Endothelial cell of umbilical vein (primary cell): ENCODE results near the gene ADGRG3. TPM values are rescaled to one million over a fixed set of nuclear protein-coding genes. Genes with fewer than 3 reads are reported as not detected.

Source experiments
- BruUV-seq: library from RNA; stranded (reverse); fragments of 400-500 nt; replicated peaks from 2 replicates; lab custom pipeline; 2021; lab: Mats Ljungman, UMichigan
- CTCF ChIA-PET: fragments of 300-600, 350-600 bp; sonication (Branson Sonifier 250); formaldehyde crosslinking; loops from one replicate; lab custom pipeline; 2021; ENCODE audit warnings: antibody characterized with exemption, inconsistent platforms; lab: Charles Lee
- POLR2A ChIA-PET: fragments of 300-600, 350-600 bp; sonication (Branson Sonifier 250); formaldehyde crosslinking; loops from one replicate; lab custom pipeline; 2021; ENCODE audit warnings: antibody characterized with exemption, inconsistent platforms; lab: Charles Lee
- DNase-seq: peaks from one replicate; pipeline ENCODE4 v3.0.0-alpha.2; 2011; ENCODE audit warnings: low read depth, low spot score
- FAIRE-seq: peaks from 2 replicates; lab custom pipeline; 2011; peaks lifted over from hg19 to GRCh38; lab: Jason Lieb, UNC
- H2AFZ ChIP-seq: 2 replicates; pipeline ENCODE4 v1.6.0; 2012; ENCODE audit warnings: low read depth, low read length, control low read depth, inconsistent platforms
- H3K27ac ChIP-seq: 2 replicates; pipeline ENCODE4 v1.5.1; 2011; ENCODE audit warnings: low read depth, mild to moderate bottlenecking, control low read depth, low read length, moderate library complexity; ENCODE audit not compliant: insufficient read depth
- H3K27me3 ChIP-seq, 2 experiments: 2 replicates each; pipeline versions ENCODE4 v1.6.0 to v1.6.1; 2011; ENCODE audit warnings: low read length in 2 of 2, mixed read lengths in 1 of 2; ENCODE audit not compliant: control insufficient read depth in 2 of 2, insufficient read depth in 2 of 2
- H3K36me3 ChIP-seq, 2 experiments: 2 replicates in 1 of 2; 3 replicates in 1 of 2; pipeline ENCODE4 v1.5.1; 2011; ENCODE audit warnings: low read length in 2 of 2, mild to moderate bottlenecking in 1 of 2, moderate library complexity in 1 of 2; ENCODE audit not compliant: control insufficient read depth in 2 of 2, insufficient read depth in 2 of 2; ENCODE audit errors: extremely low read depth in 1 of 2
- H3K4me1 ChIP-seq: 3 replicates; pipeline ENCODE4 v1.5.1; 2011; ENCODE audit warnings: mild to moderate bottlenecking, low read length; ENCODE audit not compliant: control insufficient read depth, insufficient read depth; ENCODE audit errors: extremely low read depth
- H3K4me2 ChIP-seq: 2 replicates; pipeline ENCODE4 v1.6.1; 2011; ENCODE audit warnings: low read length, control low read depth, mixed read lengths; ENCODE audit not compliant: insufficient read depth
- H3K4me3 ChIP-seq, 3 experiments: fragments of 200-600 bp in 1 of 3; sonication (generic), shearing (Covaris generic) in 1 of 3; replicated peaks in 1 of 3; 2 replicates each; pipeline ENCODE4 v1.5.1; 2011 to 2016; ENCODE audit warnings: control low read depth in 3 of 3, low read length in 3 of 3, mild to moderate bottlenecking in 2 of 3, inconsistent platforms in 1 of 3, low read depth in 1 of 3, moderate library complexity in 1 of 3; ENCODE audit not compliant: insufficient read depth in 1 of 3
- H3K79me2 ChIP-seq: 2 replicates; pipeline ENCODE4 v1.6.0; 2012; ENCODE audit warnings: low read length, inconsistent platforms; ENCODE audit not compliant: control insufficient read depth, insufficient read depth
- H3K9ac ChIP-seq: replicated peaks from 2 replicates; pipeline ENCODE3; 2011; ENCODE audit warnings: low read length, control low read depth; ENCODE audit not compliant: insufficient read depth; ENCODE audit errors: extremely low read depth
- H3K9me1 ChIP-seq: replicated peaks from 3 replicates; pipeline ENCODE4 v1.6.0; 2011; ENCODE audit warnings: mild to moderate bottlenecking, low read length; ENCODE audit not compliant: control insufficient read depth, insufficient read depth; ENCODE audit errors: extremely low read depth
- H3K9me3 ChIP-seq: replicated peaks from 2 replicates; pipeline ENCODE4 v1.5.1; 2012; ENCODE audit warnings: low read length, inconsistent platforms; ENCODE audit not compliant: control insufficient read depth, insufficient read depth
- H4K20me1 ChIP-seq: replicated peaks from 2 replicates; pipeline ENCODE3; 2011; ENCODE audit warnings: mild to moderate bottlenecking, low read length; ENCODE audit not compliant: control insufficient read depth, insufficient read depth; ENCODE audit errors: extremely low read depth
- CTCF ChIP-seq, 2 donors: IDR thresholded peaks; 1 replicate in 1 of 2; 2 replicates in 1 of 2; pipeline ENCODE4 v1.5.1; 2011; ENCODE audit warnings: low read length in 2 of 2, mild to moderate bottlenecking in 2 of 2, moderate library complexity in 2 of 2, control low read depth in 1 of 2, inconsistent platforms in 1 of 2, low read depth in 1 of 2; ENCODE audit not compliant: insufficient read depth in 1 of 2; ENCODE audit errors: extremely low read depth in 1 of 2
- EZH2 ChIP-seq: IDR thresholded peaks from 2 replicates; pipeline ENCODE4 v1.6.1; 2012; ENCODE audit warnings: borderline replicate concordance, low read depth, mild to moderate bottlenecking, moderate library complexity, low read length, inconsistent platforms; ENCODE audit not compliant: severe bottlenecking
- FOS ChIP-seq: IDR thresholded peaks from 2 replicates; pipeline ENCODE4 v1.6.1; 2011; ENCODE audit warnings: mild to moderate bottlenecking, low read length, moderate library complexity, borderline replicate concordance; ENCODE audit not compliant: insufficient read depth
- GATA2 ChIP-seq: IDR thresholded peaks from 2 replicates; pipeline ENCODE4 v1.7.0; 2011; ENCODE audit warnings: low read depth, mild to moderate bottlenecking, moderate library complexity, mixed read lengths, low read length; ENCODE audit not compliant: insufficient read length, insufficient read depth
- JUN ChIP-seq: IDR thresholded peaks from 2 replicates; pipeline ENCODE4 v1.6.1; 2011; ENCODE audit warnings: borderline replicate concordance, low read depth; ENCODE audit not compliant: insufficient read length, insufficient read depth
- MAX ChIP-seq: IDR thresholded peaks from 2 replicates; pipeline ENCODE4 v1.6.1; 2011; ENCODE audit not compliant: insufficient read depth, insufficient read length
- MYC ChIP-seq: IDR thresholded peaks from one replicate; pipeline ENCODE4 v1.6.1; 2011; ENCODE audit warnings: mild to moderate bottlenecking, low read depth, low read length
- POLR2A ChIP-seq: IDR thresholded peaks from 2 replicates; pipeline ENCODE4 v1.6.1; 2012; ENCODE audit warnings: low read depth, mild to moderate bottlenecking, control low read depth, low read length
- POLR2AphosphoS5 ChIP-seq: IDR thresholded peaks from 2 replicates; pipeline ENCODE4 v1.6.1; 2012; ENCODE audit warnings: low read depth, mild to moderate bottlenecking, control low read depth, low read length, moderate library complexity; ENCODE audit not compliant: insufficient read depth
- dilution Hi-C: fragments of 300-500 bp; cut with MboI; formaldehyde crosslinking; loops from one replicate; pipeline ENCODE4 v1.15.0; 2019; ENCODE audit warnings: low sequenced_read_pairs; ENCODE audit not compliant: extremely low pct_ligation_motif_present
- intact Hi-C: fragments of 100-400 bp; cut with micrococcal nuclease; formaldehyde crosslinking; loops from one replicate; pipeline ENCODE4 v1.10.0; 2022
- polyA plus RNA-seq, 4 experiments: library from polyadenylated mRNA; depleted of rRNA in 3 of 4; stranded (reverse) in 3 of 4; unstranded in 1 of 4; fragments of >200 nt; gene quantifications; 2 replicates each; pipeline versions ENCODE4 v1.2.1 to v1.2.3, GENCODE V29; 2011 to 2012; ENCODE audit warnings: missing spikeins in 1 of 4
- total RNA-seq: library from RNA; stranded (reverse); gene quantifications from 2 replicates; pipeline ENCODE4 v1.2.3, GENCODE V29; 2021

The ADGRG3 gene
- total and polyA plus RNA-seq, 2 donors (not counting 3 experiments of a cell fraction or from before 2014, with no cell fraction given) = not detected

GRCh38 chr16:57672416-57672815 lies 4.3 kb downstream of the ADGRG3 start:
- TF ChIP-seq CTCF (IDR thresholded peaks at IDR 0.05; ENCODE audit: extremely low read depth in 1 of 2, insufficient read depth in 1 of 2, low read depth in 1 of 2, low read length in 2 of 2) (no peak), MYC (no peak), EZH2 (no peak), JUN (no peak), GATA2 (no peak), POLR2AphosphoS5 (no peak), POLR2A (no peak), FOS (no peak), MAX (no peak)
- H2AFZ ChIP-seq = no peak overlapping the region
- H3K4me1 ChIP-seq = no peaks in the 10 kb centered on the region
- dilution Hi-C loops = no loop called here
- H4K20me1 ChIP-seq = no peaks in the 10 kb centered on the region
- ChIA-PET CTCF (interaction anchor here (1.1 to 1.7 kb wide), 5 partner anchors 10 to 97 kb away, joined by 3 to 6 read pairs (median 5); no protein-coding TSS in a partner anchor), POLR2A (no interaction called here)
- H3K4me3 ChIP-seq = no peak overlapping the region
- H3K27me3 ChIP-seq = peaks cover 13 to 14% of the 10 kb centered on the region in 2 experiments
- no peak for FAIRE-seq
- no peak overlapping the region for H3K27ac ChIP-seq
- no peaks in the 10 kb centered on the region for H3K79me2 ChIP-seq
- DNase-seq = no peak
- H3K9ac ChIP-seq = no peak overlapping the region
- intact Hi-C loops = no loop called here
- no peaks in the 10 kb centered on the region for H3K9me3 ChIP-seq
- H3K4me2 ChIP-seq = no peak overlapping the region
- no peaks in the 10 kb centered on the region for H3K36me3 ChIP-seq
- H3K9me1 ChIP-seq = no peaks in the 10 kb centered on the region
- no TSS peak for BruUV-seq
